ENCODE measurements around the gene CAMK4. TPM values are rescaled to one million over a fixed set of nuclear protein-coding genes. Genes with fewer than 3 reads are reported as not detected.

The CAMK4 gene
- total RNA-seq, 1 experiment from 2014 or later = 6.3 TPM

- Histone ChIP-seq H2BK5ac (ENCODE audit: insufficient read length, low read length) (no peak overlapping the region), H4K91ac (ENCODE audit: insufficient read length, low read depth, low read length) (no peak overlapping the region), H3K18ac (ENCODE audit: insufficient read length, low read depth, low read length) (no peak overlapping the region), H3K14ac (ENCODE audit: insufficient read depth, low read length) (no peak overlapping the region), H3K9me3 (ENCODE audit: control insufficient read depth, low read depth, low read length) (no peaks in the 10 kb centered on the region), H3K4me2 (ENCODE audit: insufficient read depth, insufficient read length, low read length) (no peak overlapping the region), H4K5ac (ENCODE audit: insufficient read length, low read depth, low read length) (no peak overlapping the region), H3K27me3 (ENCODE audit: insufficient read depth, low read length) (no peaks in the 10 kb centered on the region), H2BK15ac (ENCODE audit: low read depth, low read length) (no peak overlapping the region), H2BK20ac (ENCODE audit: low read depth, low read length, poor library complexity, severe bottlenecking) (no peak overlapping the region), H2BK120ac (ENCODE audit: low read depth, low read length, poor library complexity, severe bottlenecking) (no peak overlapping the region), H3T11ph (ENCODE audit: low read length) (no peak overlapping the region), H2AFZ (ENCODE audit: low read length) (no peak overlapping the region), H3K23me2 (ENCODE audit: insufficient read length, low read depth, low read length, poor library complexity, severe bottlenecking) (no peaks in the 10 kb centered on the region), H3K27ac (ENCODE audit: insufficient read length, low read depth, low read length) (no peak overlapping the region), H3K9ac (ENCODE audit: extremely low read depth, insufficient read length, low read length) (no peak overlapping the region), H3K79me1 (ENCODE audit: insufficient read depth, low read depth, low read length, poor library complexity, severe bottlenecking) (no peaks in the 10 kb centered on the region), H4K8ac (replicated peaks; ENCODE audit: insufficient read length, low read depth, low read length) (no peak overlapping the region), H2BK12ac (ENCODE audit: insufficient read length, low read depth, low read length) (no peak overlapping the region), H2AK5ac (ENCODE audit: insufficient read length, low read length) (no peak overlapping the region), H4K20me1 (ENCODE audit: control insufficient read depth, insufficient read depth, insufficient read length) (no peaks in the 10 kb centered on the region), H3K23ac (ENCODE audit: insufficient read length, low read depth, low read length) (no peak overlapping the region), H3K79me2 (ENCODE audit: insufficient read depth, low read length) (no peaks in the 10 kb centered on the region), H3K4me1 (ENCODE audit: insufficient read depth, low read length) (no peaks in the 10 kb centered on the region), H3K4ac (ENCODE audit: low read depth, low read length) (no peak overlapping the region), H3K56ac (ENCODE audit: insufficient read length, low read depth, low read length) (no peak overlapping the region)
- H3K27me3 Mint-ChIP-seq (ENCODE audit: low read depth) = no peaks in the 10 kb centered on the region
- no peaks in the 10 kb centered on the region for H3K4me1 Mint-ChIP-seq
- no peak for DNase-seq
- peaks cover 0 to 2% of the 10 kb centered on the region in 2 experiments; a peak in 2 of 5 replicates for H3K9me3 Mint-ChIP-seq
- TF ChIP-seq, protein P1, sequence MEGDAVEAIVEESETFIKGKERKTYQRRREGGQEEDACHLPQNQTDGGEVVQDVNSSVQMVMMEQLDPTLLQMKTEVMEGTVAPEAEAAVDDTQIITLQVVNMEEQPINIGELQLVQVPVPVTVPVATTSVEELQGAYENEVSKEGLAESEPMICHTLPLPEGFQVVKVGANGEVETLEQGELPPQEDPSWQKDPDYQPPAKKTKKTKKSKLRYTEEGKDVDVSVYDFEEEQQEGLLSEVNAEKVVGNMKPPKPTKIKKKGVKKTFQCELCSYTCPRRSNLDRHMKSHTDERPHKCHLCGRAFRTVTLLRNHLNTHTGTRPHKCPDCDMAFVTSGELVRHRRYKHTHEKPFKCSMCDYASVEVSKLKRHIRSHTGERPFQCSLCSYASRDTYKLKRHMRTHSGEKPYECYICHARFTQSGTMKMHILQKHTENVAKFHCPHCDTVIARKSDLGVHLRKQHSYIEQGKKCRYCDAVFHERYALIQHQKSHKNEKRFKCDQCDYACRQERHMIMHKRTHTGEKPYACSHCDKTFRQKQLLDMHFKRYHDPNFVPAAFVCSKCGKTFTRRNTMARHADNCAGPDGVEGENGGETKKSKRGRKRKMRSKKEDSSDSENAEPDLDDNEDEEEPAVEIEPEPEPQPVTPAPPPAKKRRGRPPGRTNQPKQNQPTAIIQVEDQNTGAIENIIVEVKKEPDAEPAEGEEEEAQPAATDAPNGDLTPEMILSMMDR (conservative IDR thresholded peaks at IDR 0.05) = no peak
- H3K36me3 Mint-ChIP-seq (ENCODE audit: insufficient read depth in 1 of 3, low read depth in 3 of 3) = no peaks in the 10 kb centered on the region; a peak in 1 of 7 replicates
- H3K27ac Mint-ChIP-seq = no peak overlapping the region; a peak in 1 of 7 replicates
- H3K4me3 Mint-ChIP-seq = no peak overlapping the region
- WGBS (ENCODE audit: extremely low coverage, insufficient read length, low lambda C conversion rate) = no CpG with 5 or more reads among the region's 2 CpGs
Measured at GRCh38 chr5:111399113-111399512, 174.9 kb downstream of the CAMK4 start.
